ENCODE data around the gene MATR3.

MATR3 gene

DNA sequence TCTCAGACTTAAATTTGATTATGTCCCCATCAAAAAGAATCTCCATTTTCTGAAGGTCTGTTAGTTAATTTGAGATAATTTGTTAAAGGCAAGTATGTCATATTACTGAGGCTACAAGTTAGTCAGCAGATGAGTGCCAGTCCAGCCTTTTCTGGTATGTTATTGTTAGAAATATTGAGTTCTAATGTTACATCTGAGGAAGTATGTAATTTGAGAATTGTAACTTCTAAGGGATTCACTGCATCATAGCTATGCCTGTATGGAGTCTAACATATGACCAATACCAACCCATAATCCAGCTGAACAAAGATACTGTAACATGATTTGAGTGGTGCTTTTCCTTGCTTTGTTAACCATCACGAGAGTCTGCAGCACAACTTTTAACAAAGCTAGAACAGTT lies 75.6 kb downstream of the MATR3 start:
- H2AFZ ChIP-seq (ENCODE audit: low read depth, low read length, severe bottlenecking), result no peak overlapping the region
- no peak for TF ChIP-seq EZH2phosphoT487 (conservative IDR thresholded peaks at IDR 0.05; ENCODE audit: low read length)
- TF ChIP-seq CTCF (IDR thresholded peaks at IDR 0.05; ENCODE audit: insufficient read depth, low read length, poor library complexity, severe bottlenecking), result no peak
- no peaks in the 10 kb centered on the region for H4K20me1 ChIP-seq (ENCODE audit: low read depth, low read length)
- H3K4me3 ChIP-seq (ENCODE audit: insufficient read depth, low read length, poor library complexity, severe bottlenecking), result no peak overlapping the region
- H3K9me2 ChIP-seq (replicated peaks; ENCODE audit: insufficient read depth, low read length), result no peaks in the 10 kb centered on the region
- peaks cover 4% of the 10 kb centered on the region; the same call in 1 of the 2 replicates for H3K36me3 ChIP-seq (ENCODE audit: low read length)
- no peaks in the 10 kb centered on the region for H3K79me2 ChIP-seq (ENCODE audit: insufficient read depth, low read length)
- H3K27me3 ChIP-seq (ENCODE audit: low read length), result no peaks in the 10 kb centered on the region
- no peak overlapping the region for H3K4me2 ChIP-seq (ENCODE audit: low read depth, low read length, poor library complexity, severe bottlenecking)
- H3F3A ChIP-seq (ENCODE audit: insufficient read depth), result 0 out of 2 replicates have a peak, but pooled peaks cover 9% of the 10 kb centered on the region
- H3K9me3 ChIP-seq (ENCODE audit: insufficient read depth, low read length), result no peaks in the 10 kb centered on the region
- H3K9ac ChIP-seq (ENCODE audit: low read length), result no peak overlapping the region
- H3K27ac ChIP-seq (ENCODE audit: low read depth, low read length), result no peak overlapping the region

DNA sequence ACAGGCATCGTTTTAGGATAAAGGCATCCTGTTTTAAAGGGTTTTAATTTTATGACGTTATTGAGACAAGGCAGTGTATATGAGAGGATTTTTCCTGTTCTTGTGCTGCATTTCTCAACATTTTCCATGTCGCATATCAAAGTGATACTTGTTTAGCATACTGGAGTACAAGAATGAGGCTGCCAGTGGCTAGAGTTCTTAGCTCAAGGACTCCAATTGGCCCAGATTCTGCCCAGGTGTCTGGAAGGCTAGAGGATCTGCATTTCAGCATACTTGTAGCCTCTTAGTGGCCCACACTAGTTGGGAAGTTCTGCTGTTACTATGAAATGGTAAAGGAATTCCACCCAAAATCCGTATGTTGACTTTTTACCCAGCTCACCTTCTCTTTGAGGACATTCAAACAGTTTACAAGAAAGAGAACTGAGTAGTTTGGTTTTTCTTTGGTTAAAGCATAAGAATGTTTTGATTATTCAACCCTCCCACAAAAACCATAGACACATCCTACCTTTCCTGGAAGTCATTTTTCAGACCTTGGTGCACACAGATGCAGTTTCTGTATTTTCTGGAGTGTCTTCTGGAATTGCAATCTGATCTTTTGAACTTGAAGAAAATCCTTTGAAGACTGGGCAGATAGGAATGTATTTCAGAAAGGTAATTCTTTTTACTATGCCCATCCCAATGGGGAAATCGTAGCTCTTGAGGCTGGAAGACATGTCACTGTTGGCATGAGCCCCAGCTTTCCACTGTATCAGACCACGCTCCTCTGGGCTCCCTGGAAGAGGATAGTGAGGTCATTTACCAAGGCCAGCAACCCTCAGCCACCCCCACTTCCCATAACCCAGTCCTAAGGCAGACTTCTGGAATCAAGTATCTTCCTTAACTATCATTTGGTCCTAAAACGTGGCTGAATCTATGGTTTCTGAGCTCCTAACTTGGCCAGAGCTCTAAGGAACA lies 78.2 kb downstream of the MATR3 start:
- Histone ChIP-seq H3K27me3 (ENCODE audit: low read length) (no peaks in the 10 kb centered on the region), H3K9me3 (ENCODE audit: insufficient read depth, low read length) (no peaks in the 10 kb centered on the region), H3K4me2 (ENCODE audit: low read depth, low read length, poor library complexity, severe bottlenecking) (no peak overlapping the region), H3K9ac (ENCODE audit: low read length) (no peak overlapping the region), H3K4me3 (ENCODE audit: insufficient read depth, low read length, poor library complexity, severe bottlenecking) (no peak overlapping the region), H4K20me1 (ENCODE audit: low read depth, low read length) (no peaks in the 10 kb centered on the region), H3K27ac (ENCODE audit: low read depth, low read length) (no peak overlapping the region), H2AFZ (ENCODE audit: low read depth, low read length, severe bottlenecking) (no peak overlapping the region), H3K36me3 (ENCODE audit: low read length) (no peaks in the 10 kb centered on the region), H3K9me2 (replicated peaks; ENCODE audit: insufficient read depth, low read length) (no peaks in the 10 kb centered on the region), H3K79me2 (ENCODE audit: insufficient read depth, low read length) (no peaks in the 10 kb centered on the region), H3F3A (ENCODE audit: insufficient read depth) (0 out of 2 replicates have a peak, but pooled peaks cover 5% of the 10 kb centered on the region)
- TF ChIP-seq EZH2phosphoT487 (conservative IDR thresholded peaks at IDR 0.05; ENCODE audit: low read length) (no peak), CTCF (IDR thresholded peaks at IDR 0.05; ENCODE audit: insufficient read depth, low read length, poor library complexity, severe bottlenecking) (no peak)

DNA sequence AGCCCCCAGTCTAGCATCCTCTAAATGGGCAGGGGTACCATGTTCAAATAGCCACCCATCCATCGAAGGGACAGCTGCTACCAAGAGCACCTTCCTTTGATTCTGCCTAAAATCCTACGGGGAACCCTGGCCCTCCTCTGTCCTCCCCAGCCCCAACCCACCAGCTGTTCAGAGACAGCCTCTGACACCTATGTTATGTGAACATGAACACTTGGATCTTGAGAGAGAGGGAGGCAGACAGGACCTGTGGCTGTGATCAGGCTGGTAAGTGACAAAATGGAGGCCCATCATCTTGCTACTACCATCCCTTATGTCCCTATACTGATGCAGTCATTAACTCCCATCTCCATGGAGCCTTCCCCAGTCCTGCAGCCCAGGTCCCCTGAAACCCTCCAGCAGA lies 81.4 kb downstream of the MATR3 start:
- no peaks in the 10 kb centered on the region for H4K20me1 ChIP-seq (ENCODE audit: low read depth, low read length)
- no peak overlapping the region for H3K4me3 ChIP-seq (ENCODE audit: insufficient read depth, low read length, poor library complexity, severe bottlenecking)
- H3K36me3 ChIP-seq (ENCODE audit: low read length), result no peaks in the 10 kb centered on the region
- H3F3A ChIP-seq (ENCODE audit: insufficient read depth), result no peaks in the 10 kb centered on the region
- H3K79me2 ChIP-seq (ENCODE audit: insufficient read depth, low read length), result no peaks in the 10 kb centered on the region
- no peak overlapping the region for H2AFZ ChIP-seq (ENCODE audit: low read depth, low read length, severe bottlenecking)
- H3K27ac ChIP-seq (ENCODE audit: low read depth, low read length), result no peak overlapping the region
- no peaks in the 10 kb centered on the region for H3K9me2 ChIP-seq (replicated peaks; ENCODE audit: insufficient read depth, low read length)
- H3K27me3 ChIP-seq (ENCODE audit: low read length), result no peaks in the 10 kb centered on the region
- TF ChIP-seq CTCF (IDR thresholded peaks at IDR 0.05; ENCODE audit: insufficient read depth, low read length, poor library complexity, severe bottlenecking), result no peak
- no peak for TF ChIP-seq EZH2phosphoT487 (conservative IDR thresholded peaks at IDR 0.05; ENCODE audit: low read length)
- H3K4me2 ChIP-seq (ENCODE audit: low read depth, low read length, poor library complexity, severe bottlenecking), result no peak overlapping the region
- H3K9ac ChIP-seq (ENCODE audit: low read length), result no peak overlapping the region
- H3K9me3 ChIP-seq (ENCODE audit: insufficient read depth, low read length), result no peaks in the 10 kb centered on the region
